HT1080 (cell line): ENCODE results near the gene TOLLIP. TPM values are rescaled to one million over a fixed set of nuclear protein-coding genes. Genes with fewer than 3 reads are reported as not detected.
"Not testable (repeated sequence)": the region's sequence is repeated elsewhere in the genome, so short reads cannot be mapped to it uniquely, and the experiment has no call there.

Source experiments
- DNase-seq: peaks from one replicate; pipeline ENCODE4 v3.0.0-alpha.2; 2015; ENCODE audit warnings: low read depth
- total RNA-seq: library from RNA; depleted of rRNA; stranded (reverse); fragments of >200 nt; shearing (Covaris generic); gene quantifications from 2 replicates; pipeline ENCODE4 v1.2.3, GENCODE V29; 2014

The TOLLIP gene
- total RNA-seq, 1 experiment from 2014 or later: 22.7 TPM

- not testable (repeated sequence) for DNase-seq
Measured at GRCh38 chr11:1250411-1250810, 59.0 kb downstream of the TOLLIP start.

DNA sequence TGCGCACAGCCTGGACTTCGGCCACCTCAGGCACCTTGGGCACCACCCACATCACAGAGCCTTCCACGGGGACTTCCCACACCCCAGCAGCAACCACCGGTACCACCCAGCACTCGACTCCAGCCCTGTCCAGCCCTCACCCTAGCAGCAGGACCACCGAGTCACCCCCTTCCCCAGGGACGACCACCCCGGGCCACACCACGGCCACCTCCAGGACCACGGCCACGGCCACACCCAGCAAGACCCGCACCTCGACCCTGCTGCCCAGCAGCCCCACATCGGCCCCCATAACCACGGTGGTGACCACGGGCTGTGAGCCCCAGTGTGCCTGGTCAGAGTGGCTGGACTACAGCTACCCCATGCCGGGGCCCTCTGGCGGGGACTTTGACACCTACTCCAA is 60.5 kb downstream of the TOLLIP start:
- DNase-seq: not testable (repeated sequence)

DNA sequence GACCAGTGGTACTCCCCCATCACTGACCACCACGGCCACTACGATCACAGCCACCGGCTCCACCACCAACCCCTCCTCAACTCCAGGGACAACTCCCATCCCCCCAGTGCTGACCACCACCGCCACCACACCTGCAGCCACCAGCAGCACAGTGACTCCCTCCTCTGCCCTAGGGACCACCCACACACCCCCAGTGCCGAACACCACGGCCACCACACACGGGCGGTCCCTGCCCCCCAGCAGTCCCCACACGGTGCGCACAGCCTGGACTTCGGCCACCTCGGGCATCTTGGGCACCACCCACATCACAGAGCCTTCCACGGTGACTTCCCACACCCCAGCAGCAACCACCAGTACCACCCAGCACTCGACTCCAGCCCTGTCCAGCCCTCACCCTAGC is 62.4 kb downstream of the TOLLIP start:
- DNase-seq: not testable (repeated sequence)

- DNase-seq: not testable (repeated sequence)
Measured at GRCh38 chr11:1246301-1246700, 63.1 kb downstream of the TOLLIP start.

- not testable (repeated sequence) for DNase-seq
Measured at GRCh38 chr11:1245717-1246116, 63.7 kb downstream of the TOLLIP start.

GRCh38 chr11:1244557-1244956 is 64.9 kb downstream of the TOLLIP start:
- not testable (repeated sequence) for DNase-seq

DNA sequence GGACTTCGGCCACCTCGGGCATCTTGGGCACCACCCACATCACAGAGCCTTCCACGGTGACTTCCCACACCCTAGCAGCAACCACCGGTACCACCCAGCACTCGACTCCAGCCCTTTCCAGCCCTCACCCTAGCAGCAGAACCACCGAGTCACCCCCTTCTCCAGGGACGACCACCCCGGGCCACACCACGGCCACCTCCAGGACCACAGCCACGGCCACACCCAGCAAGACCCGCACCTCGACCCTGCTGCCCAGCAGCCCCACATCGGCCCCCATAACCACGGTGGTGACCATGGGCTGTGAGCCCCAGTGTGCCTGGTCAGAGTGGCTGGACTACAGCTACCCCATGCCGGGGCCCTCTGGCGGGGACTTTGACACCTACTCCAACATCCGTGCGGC is 65.9 kb downstream of the TOLLIP start:
- not testable (repeated sequence) for DNase-seq

GRCh38 chr11:1242751-1243150 is 66.7 kb downstream of the TOLLIP start:
- not testable (repeated sequence) for DNase-seq

DNA sequence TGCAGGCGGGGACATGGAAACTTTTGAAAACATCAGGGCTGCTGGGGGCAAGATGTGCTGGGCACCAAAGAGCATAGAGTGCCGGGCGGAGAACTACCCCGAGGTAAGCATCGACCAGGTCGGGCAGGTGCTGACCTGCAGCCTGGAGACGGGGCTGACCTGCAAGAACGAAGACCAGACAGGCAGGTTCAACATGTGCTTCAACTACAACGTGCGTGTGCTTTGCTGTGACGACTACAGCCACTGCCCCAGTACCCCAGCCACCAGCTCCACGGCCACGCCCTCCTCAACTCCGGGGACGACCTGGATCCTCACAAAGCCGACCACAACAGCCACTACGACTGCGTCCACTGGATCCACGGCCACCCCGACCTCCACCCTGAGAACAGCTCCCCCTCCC is 67.1 kb downstream of the TOLLIP start:
- no peak for DNase-seq

DNA sequence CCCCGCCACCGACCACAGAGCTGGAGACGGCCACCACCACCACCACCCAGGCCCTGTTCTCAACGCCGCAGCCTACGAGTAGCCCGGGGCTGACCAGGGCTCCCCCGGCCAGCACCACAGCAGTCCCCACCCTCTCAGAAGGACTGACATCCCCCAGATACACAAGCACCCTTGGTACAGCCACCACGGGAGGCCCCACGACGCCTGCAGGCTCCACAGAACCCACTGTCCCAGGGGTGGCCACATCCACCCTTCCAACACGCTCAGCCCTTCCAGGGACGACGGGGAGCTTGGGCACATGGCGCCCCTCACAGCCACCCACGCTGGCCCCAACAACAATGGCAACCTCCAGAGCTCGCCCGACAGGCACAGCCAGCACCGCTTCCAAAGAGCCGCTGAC is 67.7 kb downstream of the TOLLIP start:
- no peak for DNase-seq

- no peak for DNase-seq
Measured at GRCh38 chr11:1240771-1241170, 68.7 kb downstream of the TOLLIP start.

- DNase-seq: no peak
Measured at GRCh38 chr11:1239596-1240205, 69.7 kb downstream of the TOLLIP start.

- DNase-seq: no peak
Measured at GRCh38 chr11:1238767-1239595, 70.5 kb downstream of the TOLLIP start.

DNA sequence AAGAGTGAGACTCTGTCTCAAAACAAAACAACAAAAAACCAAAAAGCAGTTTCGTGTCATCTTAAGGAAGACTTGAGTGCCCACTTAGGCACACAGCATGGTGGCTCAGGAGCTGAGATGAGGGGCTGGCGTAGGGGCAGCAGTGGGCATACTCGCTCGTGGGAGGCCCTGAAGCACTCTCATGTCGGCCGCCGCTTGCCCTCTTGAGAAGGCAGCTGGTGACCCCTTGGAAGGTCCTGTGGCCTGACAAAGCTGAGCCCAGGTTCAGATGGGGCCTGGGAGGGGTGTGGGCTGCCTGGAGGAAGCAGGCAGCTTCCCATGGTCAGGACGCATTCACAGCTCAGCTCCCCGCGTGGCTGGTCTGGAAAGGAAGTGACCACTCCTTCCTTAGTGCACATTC is 71.6 kb downstream of the TOLLIP start:
- no peak for DNase-seq

GRCh38 chr11:1237128-1237580 is 72.3 kb downstream of the TOLLIP start:
- DNase-seq: no peak

- no peak for DNase-seq
Measured at GRCh38 chr11:1236316-1237127, 72.9 kb downstream of the TOLLIP start.

GRCh38 chr11:1235901-1236315 is 73.5 kb downstream of the TOLLIP start:
- DNase-seq: no peak

DNA sequence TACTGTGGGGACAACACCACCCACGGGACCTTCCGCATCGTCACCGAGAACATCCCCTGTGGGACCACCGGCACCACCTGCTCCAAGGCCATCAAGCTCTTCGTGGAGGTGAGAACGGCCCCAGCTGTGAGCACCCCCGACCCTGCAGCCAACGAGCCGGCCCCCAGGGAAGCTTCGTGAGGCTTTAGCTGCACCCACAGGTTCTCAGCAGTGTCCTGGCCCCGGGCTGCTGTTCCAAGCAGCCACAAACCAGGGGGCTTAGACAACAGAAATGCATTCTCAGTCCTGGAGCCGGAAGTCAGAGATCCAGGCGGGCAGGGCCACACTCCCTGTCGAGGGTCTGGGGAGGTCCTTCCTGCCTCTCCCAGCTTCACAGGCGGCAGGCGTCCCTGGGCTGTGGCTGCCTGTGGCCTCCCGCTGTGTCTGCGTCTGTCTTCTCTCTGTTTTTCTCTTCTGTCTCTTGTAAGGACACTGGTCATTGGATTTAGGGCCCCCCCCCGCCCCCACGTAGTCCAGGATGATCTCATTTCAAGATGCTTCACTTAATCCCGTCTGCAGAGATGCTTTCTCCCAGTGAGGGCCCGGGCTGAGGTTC is 74.0 kb downstream of the TOLLIP start:
- no peak for DNase-seq

DNA sequence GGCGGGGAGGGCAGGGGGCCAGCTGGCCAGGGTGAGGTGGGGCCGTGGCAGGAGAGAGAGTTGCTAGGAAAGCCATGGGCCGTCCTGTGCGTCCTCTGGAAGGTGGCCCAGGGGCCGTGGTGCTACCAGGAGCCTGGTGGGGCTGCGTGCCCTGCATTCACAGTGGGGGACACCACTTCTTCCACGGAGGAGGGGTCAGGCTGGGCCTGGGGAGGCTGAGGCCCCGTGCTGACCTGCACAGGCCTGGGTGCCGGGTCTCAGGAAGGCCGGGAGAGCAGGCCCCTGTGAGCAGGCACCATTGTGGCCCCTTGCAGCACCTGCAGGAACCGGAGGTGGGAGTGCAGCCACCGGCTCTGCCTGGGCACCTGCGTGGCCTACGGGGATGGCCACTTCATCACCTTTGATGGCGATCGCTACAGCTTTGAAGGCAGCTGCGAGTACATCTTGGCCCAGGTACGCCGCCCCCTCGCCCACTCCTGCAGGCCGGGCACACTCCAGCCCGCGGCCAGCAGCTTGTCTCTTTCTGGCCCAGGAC is 74.6 kb downstream of the TOLLIP start:
- DNase-seq: no peak

DNA sequence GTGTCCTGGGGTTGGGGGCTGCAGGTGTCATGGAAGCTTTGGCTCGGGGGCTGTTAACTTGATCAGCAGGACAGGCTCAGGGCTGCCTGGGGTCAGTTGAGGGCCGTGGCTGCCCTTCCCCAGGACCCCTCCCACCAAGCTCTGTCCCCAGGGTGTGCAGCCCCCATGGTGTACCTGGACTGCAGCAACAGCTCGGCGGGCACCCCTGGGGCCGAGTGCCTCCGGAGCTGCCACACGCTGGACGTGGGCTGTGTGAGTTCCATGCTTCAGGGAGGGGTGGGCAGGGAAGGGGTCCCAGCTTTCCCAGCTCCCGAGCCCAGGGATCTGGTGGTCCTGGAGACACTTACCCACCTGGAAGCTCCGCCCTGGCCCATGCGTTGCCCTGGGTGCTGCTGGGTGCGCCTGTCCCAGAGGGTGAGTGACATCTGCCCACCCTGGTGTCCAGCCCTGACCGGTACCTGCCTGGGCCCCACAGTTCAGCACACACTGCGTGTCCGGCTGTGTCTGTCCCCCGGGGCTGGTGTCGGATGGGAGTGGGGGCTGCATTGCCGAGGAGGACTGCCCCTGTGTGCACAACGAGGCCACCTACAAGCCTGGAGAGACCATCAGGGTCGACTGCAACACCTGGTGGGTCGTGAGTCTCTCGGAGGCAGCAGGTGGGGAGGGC is 75.2 kb downstream of the TOLLIP start:
- no peak for DNase-seq
